Measurements from ENCODE around the gene SERPINA9. TPM values are rescaled to one million over a fixed set of nuclear protein-coding genes. Genes with fewer than 3 reads are reported as not detected.

SERPINA9 gene
- total RNA-seq, 1 experiment from 2014 or later, result not detected

DNA sequence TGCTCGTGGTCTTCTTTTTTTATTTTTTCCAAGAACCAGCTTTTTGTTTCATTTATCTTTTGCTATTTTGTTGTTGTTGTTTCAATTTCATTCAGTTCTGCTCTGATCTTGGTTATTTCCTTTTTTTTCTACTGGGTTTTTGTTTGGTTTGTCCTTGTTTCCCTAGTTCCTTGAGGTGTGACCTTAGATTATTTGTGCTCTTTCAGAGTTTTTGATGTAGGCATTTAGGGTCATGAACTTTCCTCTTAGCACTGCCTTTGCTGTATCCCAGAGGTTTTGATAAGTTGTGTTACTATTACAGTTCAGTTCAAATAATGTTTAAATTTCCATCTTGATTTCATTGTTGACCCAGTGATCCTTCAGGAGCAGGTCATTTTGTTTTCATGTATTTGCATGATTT, 20.1 kb downstream of the SERPINA9 start:
- Histone ChIP-seq H3K9me3 (ENCODE audit: control insufficient read depth in 1 of 2, insufficient read depth in 1 of 2, low read depth in 1 of 2, low read length in 2 of 2) (no peaks in the 10 kb centered on the region), H3K79me2 (ENCODE audit: insufficient read depth, low read length) (no peaks in the 10 kb centered on the region), H4K20me1 (ENCODE audit: insufficient read depth) (no peaks in the 10 kb centered on the region), H3K27ac (ENCODE audit: low read depth, low read length) (no peak overlapping the region), H3K9ac (ENCODE audit: low read length) (no peak overlapping the region), H3K27me3 (ENCODE audit: insufficient read depth, low read length) (peaks cover 32% of the 10 kb centered on the region), H3K4me1 (ENCODE audit: control insufficient read depth in 1 of 2, insufficient read depth in 2 of 2, low read length in 2 of 2) (no peaks in the 10 kb centered on the region), H3K36me3 (ENCODE audit: control insufficient read depth in 1 of 2, insufficient read depth in 2 of 2, low read length in 2 of 2) (no peaks in the 10 kb centered on the region), H2AFZ (ENCODE audit: low read depth, low read length, poor library complexity, severe bottlenecking) (no peak overlapping the region), H3K4me3 (replicated peaks in 1 of 2; ENCODE audit: low read depth in 1 of 2, low read length in 2 of 2) (no peak overlapping the region), H3K4me2 (ENCODE audit: low read length) (no peak overlapping the region), H3K9me2 (ENCODE audit: insufficient read depth) (no peaks in the 10 kb centered on the region)
- BruUV-seq (replicated peaks), result no TSS peak
- POLR2A ChIA-PET, result no interaction called here
- CTCF ChIA-PET, result interaction anchor here (1.5 kb wide), 1 partner anchor 30 kb away, joined by 3 read pairs; no protein-coding TSS in a partner anchor
- no peak for DNase-seq (ENCODE audit: low read depth, low spot score)
- no peak for ATAC-seq
- intact Hi-C loops (cut with micrococcal nuclease), result no loop called here
- RAD21 ChIA-PET (ENCODE audit: low non-redundant PET in 1 of 2, low total read pairs in 2 of 2, uncharacterized antibody in 2 of 2, unreplicated experiment in 2 of 2), result no interaction called here
- TF ChIP-seq SP1 (IDR thresholded peaks at IDR 0.05; ENCODE audit: low read depth) (no peak), EZH2phosphoT487 (IDR thresholded peaks at IDR 0.05; ENCODE audit: borderline replicate concordance) (no peak), TCF7L2 (IDR thresholded peaks at IDR 0.05; ENCODE audit: borderline replicate concordance, extremely low read depth, insufficient read depth, insufficient read length) (no peak), ELF1 (IDR thresholded peaks at IDR 0.05; ENCODE audit: borderline replicate concordance, low read depth) (no peak)

- ChIA-PET POLR2A (no interaction called here), RAD21 (ENCODE audit: low non-redundant PET in 1 of 2, low total read pairs in 2 of 2, uncharacterized antibody in 2 of 2, unreplicated experiment in 2 of 2) (no interaction called here)
- BruUV-seq (replicated peaks), result no TSS peak
Observed at GRCh38 chr14:94451826-94452225, 24.2 kb downstream of the SERPINA9 start.

More at GRCh38 chr14:94451826-94452225, 24.2 kb downstream of the SERPINA9 start:
- Histone ChIP-seq H3K4me2 (ENCODE audit: low read length) (no peak overlapping the region), H2AFZ (ENCODE audit: low read depth, low read length, poor library complexity, severe bottlenecking) (no peak overlapping the region), H3K27ac (ENCODE audit: low read depth, low read length) (no peak overlapping the region), H3K36me3 (ENCODE audit: control insufficient read depth in 1 of 2, insufficient read depth in 2 of 2, low read length in 2 of 2) (no peaks in the 10 kb centered on the region), H3K79me2 (ENCODE audit: insufficient read depth, low read length) (no peaks in the 10 kb centered on the region), H3K9me3 (ENCODE audit: control insufficient read depth in 1 of 2, insufficient read depth in 1 of 2, low read depth in 1 of 2, low read length in 2 of 2) (no peaks in the 10 kb centered on the region), H3K4me3 (replicated peaks in 1 of 2; ENCODE audit: low read depth in 1 of 2, low read length in 2 of 2) (no peak overlapping the region), H3K27me3 (ENCODE audit: insufficient read depth, low read length) (peaks cover 65% of the 10 kb centered on the region), H4K20me1 (ENCODE audit: insufficient read depth) (no peaks in the 10 kb centered on the region), H3K4me1 (ENCODE audit: control insufficient read depth in 1 of 2, insufficient read depth in 2 of 2, low read length in 2 of 2) (no peaks in the 10 kb centered on the region), H3K9me2 (ENCODE audit: insufficient read depth) (no peaks in the 10 kb centered on the region), H3K9ac (ENCODE audit: low read length) (no peak overlapping the region)
- CTCF ChIA-PET, result no interaction called here
- intact Hi-C loops (cut with micrococcal nuclease), result no loop called here
- ATAC-seq (no peak), DNase-seq (ENCODE audit: low read depth, low spot score) (no peak)
- TF ChIP-seq, protein P1, sequence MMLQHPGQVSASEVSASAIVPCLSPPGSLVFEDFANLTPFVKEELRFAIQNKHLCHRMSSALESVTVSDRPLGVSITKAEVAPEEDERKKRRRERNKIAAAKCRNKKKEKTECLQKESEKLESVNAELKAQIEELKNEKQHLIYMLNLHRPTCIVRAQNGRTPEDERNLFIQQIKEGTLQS (IDR thresholded peaks at IDR 0.05), result no peak
- TF ChIP-seq JUND (IDR thresholded peaks at IDR 0.05) (no peak), REST (IDR thresholded peaks at IDR 0.05; ENCODE audit: low read depth) (no peak), ZFX (IDR thresholded peaks at IDR 0.05) (no peak), SP1 (IDR thresholded peaks at IDR 0.05; ENCODE audit: low read depth) (no peak), EZH2phosphoT487 (IDR thresholded peaks at IDR 0.05; ENCODE audit: borderline replicate concordance) (no peak), ZNF274 (IDR thresholded peaks at IDR 0.05; ENCODE audit: low read depth, low read length) (no peak), CTCF (IDR thresholded peaks at IDR 0.05 in 2 of 3, conservative IDR thresholded peaks at IDR 0.05 in 1 of 3; ENCODE audit: borderline replicate concordance in 1 of 3, insufficient read depth in 1 of 3, low read depth in 2 of 3, low read length in 2 of 3) (no peak), EGR1 (IDR thresholded peaks at IDR 0.05; ENCODE audit: low read depth) (no peak), EZH2 (IDR thresholded peaks at IDR 0.05) (no peak), YY1 (IDR thresholded peaks at IDR 0.05; ENCODE audit: extremely low read depth, insufficient replicate concordance, low read depth, low read length) (no peak), SIN3A (IDR thresholded peaks at IDR 0.05; ENCODE audit: low read depth) (no peak), RAD21 (IDR thresholded peaks at IDR 0.05; ENCODE audit: low read depth) (no peak), TCF7L2 (IDR thresholded peaks at IDR 0.05; ENCODE audit: borderline replicate concordance, extremely low read depth, insufficient read depth, insufficient read length) (no peak), POLR2AphosphoS5 (IDR thresholded peaks at IDR 0.05; ENCODE audit: low read depth, low read length) (no peak), ELF1 (IDR thresholded peaks at IDR 0.05; ENCODE audit: borderline replicate concordance, low read depth) (no peak)
